NCI-H69 (cell line): ENCODE data around the gene PLEKHO2.

Source experiments
- DNase-seq: peaks from one replicate; lab custom pipeline; 2025; lab: John Stamatoyannopoulos, UW

The PLEKHO2 gene

GRCh38 chr15:64912379-64913325 is 70.9 kb downstream of the PLEKHO2 start:
- no peak for DNase-seq

GRCh38 chr15:64915518-64916227 is 74.0 kb downstream of the PLEKHO2 start:
- DNase-seq: no peak

GRCh38 chr15:64916365-64916764 is 74.7 kb downstream of the PLEKHO2 start:
- no peak for DNase-seq

- no peak for DNase-seq
Measured at GRCh38 chr15:64917211-64917610, 75.5 kb downstream of the PLEKHO2 start.
